SK-MEL-5 (cell line): ENCODE results near the gene STOM. TPM values are rescaled to one million over a fixed set of nuclear protein-coding genes. Genes with fewer than 3 reads are reported as not detected.

Source experiments
- DNase-seq: peaks from one replicate; pipeline ENCODE4 v3.0.0-alpha.2; 2016; ENCODE audit warnings: low read depth, low spot score
- in situ Hi-C: cut with HindIII; loops from 2 replicates; pipeline ENCODE4 v1.10.0; 2016; ENCODE audit warnings: low sequenced_read_pairs, high pct_unique_total_duplicates, low pct_unique_long_range_greater_than_20kb
- total RNA-seq: library from RNA; depleted of rRNA; stranded (reverse); fragments of >200 nt; shearing (Covaris generic); gene quantifications from 2 replicates; pipeline ENCODE4 v1.2.3, GENCODE V29; 2014

The STOM gene
- total RNA-seq, 1 experiment from 2014 or later, result 517 TPM

DNA sequence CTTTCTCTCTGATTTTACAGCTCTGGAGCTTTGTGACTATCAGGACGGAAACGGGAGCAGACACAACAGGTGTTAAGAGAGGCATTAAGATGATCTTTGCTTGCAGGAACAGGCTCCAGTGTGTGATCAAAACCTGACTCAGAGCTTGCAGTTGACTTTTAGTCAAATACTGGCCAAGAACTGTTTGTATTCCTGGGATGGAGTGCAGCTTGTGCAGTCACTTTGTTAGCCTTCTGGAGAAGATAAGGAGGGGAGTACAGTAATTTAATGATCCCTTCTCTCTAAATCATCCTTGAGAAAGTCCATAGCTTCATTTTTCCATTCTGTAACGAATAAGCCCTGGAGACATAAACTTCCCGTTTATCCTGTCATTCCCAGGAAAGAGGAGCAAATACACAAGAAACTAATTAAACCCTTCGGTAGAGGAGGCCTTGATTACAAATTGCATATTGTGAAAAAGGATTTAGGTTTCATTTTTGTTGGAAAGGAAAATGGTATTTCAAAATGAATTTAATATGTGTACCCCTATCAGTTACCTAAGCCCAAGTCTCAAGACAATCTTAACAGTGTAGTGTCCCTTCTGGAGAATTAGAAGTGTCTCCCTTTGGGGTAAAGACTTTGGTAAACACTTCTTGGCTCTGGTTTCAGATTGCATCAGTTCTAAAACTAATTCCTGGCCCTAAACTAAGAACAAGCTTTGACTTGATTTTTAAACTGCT lies 3.1 kb upstream of the STOM start:
- no peak for DNase-seq
- in situ Hi-C loops, result no loop called here

DNA sequence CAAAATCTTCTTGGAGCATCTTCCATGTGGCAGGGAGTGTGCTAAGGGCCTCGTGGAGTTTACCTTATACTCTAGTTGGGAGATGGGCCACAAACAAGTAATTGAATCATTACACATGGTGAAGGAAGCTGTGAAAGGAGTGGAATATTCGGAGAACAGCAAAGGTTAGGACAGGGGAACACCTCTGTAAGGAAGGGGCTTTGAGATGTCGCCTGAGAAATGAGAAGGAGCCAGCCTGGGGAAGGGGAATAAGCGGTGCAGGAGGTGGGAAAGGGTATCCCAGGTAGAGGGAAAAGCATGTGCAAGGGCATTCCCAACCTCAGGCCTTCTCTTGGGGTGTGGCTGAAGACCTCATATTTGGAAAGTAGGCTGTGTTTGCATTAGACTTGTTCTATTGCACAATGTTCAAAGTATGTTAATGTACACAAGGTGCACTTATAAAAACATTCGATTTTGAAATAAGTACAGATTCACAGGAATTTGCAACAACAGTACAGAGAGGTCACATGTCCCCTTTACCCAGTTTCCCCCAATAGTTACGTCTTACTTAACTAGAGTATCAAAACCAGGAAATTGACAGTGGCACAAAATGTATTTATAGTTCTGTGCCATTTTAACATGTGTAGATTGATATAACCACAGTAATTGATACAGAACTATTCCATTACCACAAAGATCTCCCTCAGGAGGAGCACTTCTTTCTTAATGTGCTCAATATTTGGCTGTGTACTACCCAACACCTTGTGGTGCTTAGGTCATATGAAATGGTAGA lies 2.4 kb upstream of the STOM start:
- no peak for DNase-seq
- in situ Hi-C loops, result no loop called here

DNA sequence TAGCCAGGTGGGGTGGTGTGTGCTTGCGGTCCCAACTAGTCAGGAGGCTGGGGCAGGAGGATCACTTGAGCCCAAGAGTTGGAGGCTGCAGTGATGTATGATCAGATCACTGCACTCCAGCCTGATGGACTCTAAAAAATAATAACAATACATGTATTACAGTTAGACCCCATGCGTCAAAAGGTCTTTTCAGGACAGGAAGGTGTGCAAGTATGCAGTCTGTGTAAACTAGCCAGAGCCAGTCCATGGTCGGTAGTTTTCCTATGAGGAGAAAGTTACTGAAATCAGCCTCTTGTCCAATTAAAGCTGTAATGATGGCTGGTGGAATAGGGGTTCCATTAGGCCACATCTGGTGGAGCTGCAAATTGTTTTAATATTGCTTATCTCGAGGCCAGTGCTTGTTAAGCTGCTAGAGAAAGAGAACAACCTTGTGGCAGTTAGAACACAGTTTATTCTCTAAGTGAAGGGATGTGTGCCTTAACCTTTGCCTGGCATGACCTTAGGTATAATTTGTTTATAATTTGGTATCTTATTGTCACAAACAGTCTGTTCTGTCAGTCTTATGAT lies 1.5 kb upstream of the STOM start:
- in situ Hi-C loops, result no loop called here
- no peak for DNase-seq

DNA sequence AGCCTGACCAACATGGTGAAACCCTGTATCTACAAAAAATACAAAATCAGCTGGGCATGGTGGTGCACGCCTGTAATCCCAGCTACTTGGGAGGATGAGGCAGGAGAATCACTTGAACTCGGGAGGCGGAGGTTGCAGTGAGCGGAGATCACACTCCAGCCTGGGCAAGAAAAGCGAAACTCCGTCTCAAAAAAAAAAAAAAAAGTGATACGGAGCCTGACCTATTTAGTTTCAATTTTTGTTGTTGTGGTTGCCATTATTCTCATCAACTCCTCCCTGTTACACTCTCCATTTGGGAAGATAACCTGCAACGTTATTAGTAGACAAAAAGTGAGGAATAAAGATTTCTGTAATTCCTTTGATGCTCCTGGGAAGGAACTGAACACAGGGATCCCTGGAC lies 1.3 kb downstream of the STOM start:
- no peak for DNase-seq
- in situ Hi-C loops, result no loop called here

DNA sequence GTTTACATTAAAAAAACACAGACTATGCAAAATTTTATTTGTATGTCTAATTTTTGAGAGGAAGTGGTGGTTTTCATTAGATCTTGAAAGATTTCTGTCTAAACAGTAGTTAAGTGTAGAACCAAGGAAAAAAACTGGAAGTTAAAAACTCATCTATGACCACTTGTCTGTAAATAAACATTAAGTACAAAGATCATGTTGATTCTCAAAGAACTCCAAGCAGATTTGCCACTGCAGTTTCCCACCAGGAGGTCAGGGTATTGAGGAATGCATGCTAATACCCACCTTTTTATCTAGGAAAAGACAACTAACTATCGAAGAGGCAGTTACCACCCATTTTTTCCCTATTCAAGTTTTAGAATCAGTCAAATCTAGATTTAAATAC lies 1.9 kb downstream of the STOM start:
- in situ Hi-C loops, result no loop called here
- DNase-seq, result no peak

DNA sequence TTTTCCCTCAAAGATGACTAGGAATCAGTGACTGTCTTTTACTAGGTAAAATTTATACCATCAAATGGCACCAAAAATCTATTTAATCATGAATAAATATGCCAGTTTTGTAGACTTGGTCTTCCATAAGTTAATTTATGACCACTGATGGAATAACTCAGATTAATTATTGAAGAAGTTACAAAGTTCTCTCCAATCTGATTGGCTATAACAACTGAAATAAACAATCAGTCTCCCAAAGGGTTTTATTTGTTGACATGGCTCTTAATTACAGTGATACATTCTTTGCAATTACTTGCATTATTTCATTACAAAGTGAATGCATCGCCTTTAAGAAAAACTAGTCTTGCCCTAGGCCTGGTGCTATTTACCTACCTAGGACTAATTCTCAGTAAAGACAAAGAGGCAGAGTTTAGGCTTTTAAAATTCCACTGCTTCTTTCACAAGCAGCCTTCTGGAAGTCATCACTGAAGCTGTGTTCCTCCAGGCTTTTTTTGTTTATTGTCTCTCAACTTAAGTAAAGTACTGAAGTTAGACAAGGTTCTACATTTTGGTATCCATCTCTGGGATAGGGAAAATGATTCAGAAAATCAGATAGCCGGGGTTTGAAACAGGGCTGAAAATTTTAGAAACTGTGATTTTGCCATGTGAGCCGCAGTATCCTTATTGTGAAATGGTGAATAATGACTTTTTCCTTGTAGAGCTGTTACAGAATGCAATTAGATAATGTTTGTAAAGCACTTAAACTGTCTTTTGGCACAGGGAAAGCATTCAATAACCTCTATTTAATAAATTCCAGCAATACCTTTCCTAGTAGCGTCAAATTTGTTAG lies 2.5 kb downstream of the STOM start:
- in situ Hi-C loops, result no loop called here
- DNase-seq, result no peak

DNA sequence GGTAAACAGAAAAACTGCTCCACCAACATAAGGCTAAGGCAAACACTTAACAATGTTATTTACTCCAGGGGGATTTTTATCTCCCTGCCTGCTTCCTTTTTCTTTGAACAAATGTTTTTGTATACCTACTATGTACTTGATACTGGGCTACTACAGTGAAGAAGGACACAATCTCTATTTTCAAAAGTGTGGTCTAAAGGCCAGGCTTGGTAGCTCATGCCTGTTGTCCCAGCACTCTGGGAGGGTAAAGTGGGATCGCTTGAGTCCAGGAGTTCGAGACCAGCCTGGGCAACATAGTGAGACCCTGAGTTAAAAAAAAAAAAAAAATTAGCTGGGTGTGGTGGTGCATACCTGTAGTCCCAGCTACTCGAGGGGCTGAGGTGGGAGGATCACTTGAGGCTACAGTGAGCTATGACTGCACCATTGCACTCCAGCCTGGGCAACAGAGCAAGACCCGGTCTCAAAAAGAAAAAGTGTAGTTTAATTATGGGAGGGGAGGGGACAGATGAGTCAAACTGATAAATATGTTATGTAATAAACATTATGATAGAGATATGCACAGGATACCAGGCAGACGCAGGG lies 3.3 kb downstream of the STOM start:
- in situ Hi-C loops, result no loop called here
- no peak for DNase-seq

DNA sequence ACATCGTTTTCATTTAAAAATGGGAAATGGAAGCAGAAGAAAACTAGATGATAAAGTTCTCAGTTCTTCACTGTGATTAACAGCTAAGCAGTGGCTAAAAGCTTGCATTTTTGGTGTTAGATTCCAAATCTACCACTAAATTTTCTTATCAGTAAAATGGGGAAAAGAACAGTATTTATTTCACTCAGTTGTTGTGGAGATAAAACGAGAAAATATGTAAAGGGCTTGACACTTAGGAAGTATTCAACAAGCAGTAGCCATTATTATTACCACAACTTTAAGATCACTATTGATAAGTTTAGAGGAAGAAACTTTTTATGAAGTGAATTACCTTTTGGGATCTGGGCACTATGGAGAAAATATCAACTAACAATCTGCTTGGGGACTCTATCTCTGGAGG lies 4.5 kb downstream of the STOM start:
- DNase-seq, result no peak

DNA sequence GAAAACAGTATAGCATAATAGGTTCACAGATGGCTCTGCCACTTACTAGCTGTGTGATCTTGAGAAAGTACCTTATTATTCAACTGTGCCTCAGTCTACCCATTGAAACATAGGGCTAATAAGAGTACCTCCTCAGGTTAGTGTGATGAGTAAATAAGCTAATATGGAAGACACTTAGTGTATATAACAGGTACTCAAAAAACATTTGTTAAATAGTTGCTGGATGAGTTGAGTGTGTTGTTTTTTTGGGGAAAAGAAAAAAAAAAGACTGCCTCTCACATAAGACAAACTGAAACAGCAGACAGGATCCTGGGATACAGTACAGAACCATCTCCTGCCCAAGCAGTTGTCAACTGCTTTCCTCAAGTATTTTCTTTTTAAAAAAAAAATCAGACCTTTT lies 5.2 kb downstream of the STOM start:
- in situ Hi-C loops, result no loop called here
- DNase-seq, result no peak

More for the DNA sequence above, 4.5 kb downstream of the STOM start:
- in situ Hi-C loops, result no loop called here

DNA sequence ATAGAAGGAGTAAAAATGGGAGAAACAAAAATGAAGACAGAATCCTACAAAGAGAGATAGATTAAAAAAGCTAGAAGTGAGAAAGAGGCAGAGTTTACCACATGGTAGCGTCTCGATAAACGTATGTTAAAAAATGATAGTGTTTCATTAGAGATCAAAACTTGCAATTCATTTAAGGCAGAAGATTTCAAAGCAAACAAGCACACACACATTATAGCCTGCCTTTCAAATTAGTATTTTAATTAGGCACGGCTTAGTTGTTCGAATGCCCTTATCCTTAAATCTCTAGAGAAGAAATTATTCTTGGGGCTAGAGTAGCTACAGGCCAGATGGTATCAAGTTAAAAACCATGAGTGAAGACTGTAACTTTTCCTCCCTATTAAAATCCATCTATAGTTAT lies 6.0 kb downstream of the STOM start:
- no peak for DNase-seq
- in situ Hi-C loops, result no loop called here

DNA sequence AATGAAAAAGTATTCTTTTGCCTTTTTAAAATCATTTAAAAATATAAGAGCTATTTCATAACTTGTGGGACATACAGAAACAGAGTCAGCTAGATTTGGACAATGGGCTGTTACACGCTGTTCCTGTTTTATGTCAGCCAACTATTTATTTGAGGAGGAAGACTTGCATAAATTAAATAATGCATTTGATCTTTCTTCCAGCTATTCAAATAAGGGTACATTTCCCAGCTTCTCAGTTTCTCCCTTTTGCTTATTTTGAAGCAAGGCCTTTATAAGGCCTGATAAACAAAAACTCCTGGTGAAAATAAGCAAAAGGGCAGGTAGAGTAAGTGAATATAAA lies 6.5 kb downstream of the STOM start:
- in situ Hi-C loops, result no loop called here

DNA sequence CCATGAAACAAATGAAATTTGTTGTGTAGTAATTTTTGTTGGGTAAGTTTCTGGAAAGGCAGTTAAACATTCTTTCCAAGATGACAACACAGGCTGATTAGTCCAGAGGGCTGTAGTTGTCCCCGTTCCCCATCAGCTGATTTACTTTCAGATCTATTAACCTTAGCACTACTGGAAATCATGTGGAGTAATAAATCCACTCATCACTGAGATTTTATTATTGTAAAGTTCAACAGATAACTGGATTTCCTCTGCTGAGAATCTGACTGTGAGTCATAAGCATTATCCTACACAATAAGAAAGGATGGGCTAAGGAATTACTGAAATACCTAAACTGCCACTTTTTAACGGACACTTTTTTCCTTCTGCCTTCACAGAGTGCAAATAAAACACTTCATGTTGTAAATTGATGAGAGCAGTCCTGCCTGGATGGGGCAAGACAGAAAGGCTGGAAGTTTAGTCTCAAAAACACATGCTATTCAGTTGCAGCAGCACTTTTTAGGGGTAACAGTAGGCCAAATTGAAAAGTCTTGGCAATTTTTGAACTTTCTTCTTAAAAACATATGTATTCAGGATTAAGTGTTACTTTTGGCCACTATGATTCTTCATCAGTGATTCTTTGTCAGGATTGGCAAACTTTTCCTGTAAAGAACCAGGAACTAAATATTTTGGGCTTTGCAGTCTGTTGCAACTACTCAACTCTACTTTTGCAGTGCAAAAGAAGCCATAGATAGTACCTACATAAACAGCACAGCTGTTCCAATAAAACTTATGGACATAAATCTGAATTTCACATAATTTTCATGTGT lies 7.0 kb downstream of the STOM start:
- peak; percentile 87 for DNase-seq
- in situ Hi-C loops, result no loop called here

More for the DNA sequence above, 6.5 kb downstream of the STOM start:
- DNase-seq, result no peak

DNA sequence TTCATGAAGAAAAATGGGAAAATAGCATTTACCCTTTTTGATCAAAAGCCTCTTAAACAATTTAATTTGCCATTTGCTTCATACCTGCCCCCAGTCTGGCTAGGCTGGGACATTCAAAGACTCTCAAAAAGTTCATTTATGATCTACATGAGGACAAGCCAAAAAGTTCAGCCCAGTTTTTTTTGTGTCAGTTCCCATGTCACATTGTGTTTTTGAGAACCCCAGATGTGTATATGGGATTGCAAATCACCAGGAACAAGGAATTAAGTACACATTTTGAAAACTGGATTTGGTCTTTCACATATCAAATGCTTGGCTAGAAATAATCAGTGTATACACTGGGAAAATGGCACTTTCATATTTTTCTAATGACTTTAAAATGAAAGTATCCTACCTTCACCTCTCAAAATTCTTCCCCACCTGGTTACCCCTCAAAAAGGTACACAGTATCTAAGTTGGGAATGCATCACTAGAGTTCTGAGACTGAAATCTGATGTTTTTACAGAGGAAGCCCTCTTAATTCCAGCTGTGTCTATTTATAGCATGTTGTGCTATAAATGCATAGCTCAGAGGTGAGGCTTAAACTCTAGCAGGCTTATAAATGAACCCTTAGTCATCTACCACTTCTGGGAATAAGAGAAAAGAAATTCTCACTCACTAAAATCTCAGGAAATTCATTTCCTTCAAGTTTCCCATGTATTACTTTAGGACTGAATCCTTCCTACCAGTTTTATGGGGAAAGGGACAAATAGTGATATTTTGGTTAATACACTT lies 9.3 kb downstream of the STOM start:
- in situ Hi-C loops, result no loop called here

DNA sequence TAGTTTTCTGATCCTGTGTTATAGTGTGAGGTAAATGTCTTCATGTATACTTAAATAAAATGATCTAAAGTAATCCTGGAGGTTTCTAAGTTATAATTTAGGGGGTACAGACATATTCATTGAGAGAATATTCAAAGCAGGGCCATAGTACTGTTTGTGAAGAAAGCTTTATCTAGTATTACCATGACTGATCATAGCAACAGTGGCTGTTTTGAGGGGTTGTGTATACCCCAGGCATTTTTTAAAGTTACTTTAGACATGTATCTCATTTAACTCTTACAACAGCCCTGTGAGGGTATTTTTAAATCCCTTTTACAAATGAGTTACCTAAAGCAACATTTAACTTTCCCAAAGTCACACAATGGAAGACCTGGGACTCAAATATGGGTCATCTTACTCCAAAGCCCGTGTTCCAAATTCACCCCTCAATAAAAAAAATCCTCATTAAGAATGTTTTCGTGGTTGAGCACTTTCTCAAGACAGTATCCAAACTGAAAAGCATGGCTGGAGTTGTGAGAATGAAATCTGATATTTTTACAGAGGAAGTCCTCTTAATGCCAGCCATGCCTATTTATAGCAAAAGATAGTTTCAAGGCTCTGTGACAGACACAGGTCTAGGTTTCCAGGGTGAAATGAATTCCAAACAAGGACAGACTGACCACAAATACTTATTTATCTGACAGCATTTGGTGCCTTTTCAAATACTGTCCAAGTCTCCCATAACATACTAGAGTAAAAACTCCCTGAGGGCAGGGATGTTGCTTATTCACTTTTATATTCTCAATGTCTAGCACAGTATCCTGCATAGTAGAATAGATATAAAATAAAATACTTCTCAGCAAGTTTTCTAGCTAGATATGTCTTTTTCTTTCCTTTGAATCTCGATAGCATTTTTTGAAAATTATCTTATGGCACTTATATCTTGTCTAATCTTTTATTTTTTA lies 10.4 kb downstream of the STOM start:
- DNase-seq, result no peak
- in situ Hi-C loops, result no loop called here

More for the DNA sequence above, 9.3 kb downstream of the STOM start:
- DNase-seq, result no peak

DNA sequence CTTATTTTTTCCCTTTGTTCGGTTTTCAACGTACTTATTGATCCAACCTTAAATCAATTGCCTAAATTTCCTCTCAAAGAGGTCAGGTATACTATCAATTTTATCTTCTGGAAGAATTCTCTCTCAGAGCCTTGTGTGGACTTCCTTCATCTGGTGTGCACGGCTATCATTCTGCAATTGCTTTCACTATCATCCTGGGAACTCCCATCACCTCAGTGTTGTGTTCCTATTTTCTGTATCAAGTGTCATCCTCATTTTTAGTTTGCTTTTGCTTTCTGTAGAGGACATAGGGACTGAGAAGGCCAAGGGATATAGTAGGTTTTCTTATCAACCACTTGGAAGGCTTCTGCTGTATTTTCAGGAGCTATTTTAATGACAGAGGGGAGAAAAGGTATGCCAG lies 11.3 kb downstream of the STOM start:
- in situ Hi-C loops, result no loop called here
- no peak for DNase-seq
